GM15510 (cell line): ENCODE results near the gene PC.

Source experiments
- POLR2A ChIP-seq: IDR thresholded peaks from 3 replicates; pipeline ENCODE4 v1.6.1; 2011; ENCODE audit warnings: borderline replicate concordance; ENCODE audit not compliant: insufficient read length; ENCODE audit errors: extremely low read depth

Gene PC

DNA sequence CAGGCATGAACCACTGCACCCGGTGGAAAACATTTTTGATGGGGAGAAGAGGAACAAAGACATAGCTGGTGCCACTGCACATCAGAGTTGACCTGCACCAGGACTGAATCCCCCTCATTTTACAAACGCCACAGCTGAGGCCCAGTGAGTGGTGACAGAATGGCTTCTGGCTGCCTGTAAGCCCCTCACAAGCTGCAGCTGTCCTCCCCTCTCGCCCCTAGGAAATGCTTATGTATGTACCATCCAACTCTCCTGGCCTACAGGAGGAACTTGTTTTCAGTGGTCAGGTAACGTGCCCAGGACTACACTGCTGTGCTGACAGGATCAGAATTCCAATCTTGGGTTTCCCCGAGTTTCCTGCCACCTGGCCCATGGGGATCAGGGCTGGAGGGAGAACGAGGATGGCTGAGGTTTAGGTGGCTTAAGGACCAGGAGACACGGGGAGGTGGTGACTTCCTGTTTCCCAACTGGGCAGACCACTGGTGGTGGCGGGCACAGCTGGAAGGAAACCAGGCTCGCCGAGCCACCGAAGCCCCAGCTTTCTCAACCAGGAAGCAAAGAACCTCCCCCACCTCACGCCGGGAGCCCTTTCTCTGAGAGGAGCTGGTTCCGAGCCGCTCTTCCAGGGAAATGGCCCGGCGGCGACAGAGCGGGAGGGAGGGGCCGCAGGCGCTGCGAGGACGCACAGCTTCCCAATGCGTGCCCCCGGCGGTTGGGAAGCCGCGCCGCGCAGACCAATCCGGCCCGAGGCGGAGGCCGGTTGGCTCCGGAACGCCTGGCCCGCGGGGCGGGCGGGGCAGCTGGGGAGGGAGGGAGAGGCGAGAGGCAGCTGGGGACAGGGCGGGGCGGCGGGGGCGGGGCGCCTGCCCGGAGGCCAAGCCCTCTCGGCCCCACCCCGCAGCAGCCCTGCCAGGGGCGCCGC lies 102.3 kb downstream of the PC start:
- TF ChIP-seq POLR2A = peak; percentile 87

DNA sequence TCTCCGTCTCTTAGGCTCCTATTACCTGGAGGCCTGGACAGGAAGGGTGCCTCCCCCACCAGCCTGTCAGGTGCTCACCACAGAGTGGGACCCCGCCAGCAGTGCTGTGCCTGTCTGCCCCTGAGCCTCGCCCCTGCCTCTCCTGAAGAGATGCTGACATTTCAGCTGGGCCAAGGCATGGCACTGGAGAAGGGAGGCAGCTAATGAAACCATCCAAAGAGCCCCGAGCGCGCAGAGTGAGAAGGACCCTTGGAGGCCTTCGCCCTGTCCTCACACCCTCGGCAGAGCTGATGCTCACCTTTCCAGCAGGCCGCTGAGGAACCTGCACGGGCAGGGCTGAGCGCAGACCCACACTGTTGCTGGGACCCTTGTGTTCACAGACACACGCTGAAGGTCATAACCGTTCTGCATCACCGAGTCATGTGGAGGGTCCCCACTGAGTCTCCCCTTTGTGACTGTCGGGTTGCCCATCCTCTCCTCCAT lies 103.4 kb downstream of the PC start:
- no peak for TF ChIP-seq POLR2A

DNA sequence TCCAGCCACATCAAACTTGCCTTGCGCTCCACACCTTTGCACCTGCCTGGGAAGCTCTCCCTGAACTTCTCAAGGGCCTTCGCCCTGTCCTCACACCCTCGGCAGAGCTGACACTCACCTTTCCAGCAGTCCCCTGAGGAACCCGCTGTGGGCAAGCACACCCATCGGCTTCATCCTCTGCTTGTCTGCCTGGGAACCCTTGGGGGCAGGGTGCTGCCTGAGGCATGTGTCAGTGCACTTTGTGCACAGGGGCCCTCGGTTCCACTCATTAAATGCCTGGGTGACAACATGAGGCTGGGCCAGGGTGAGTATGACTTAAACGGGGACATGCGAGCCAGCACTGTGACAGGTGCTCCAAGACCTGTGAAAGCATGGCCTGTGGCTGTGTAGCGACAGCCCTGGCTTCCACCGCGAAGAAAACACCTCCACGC lies 103.9 kb downstream of the PC start:
- TF ChIP-seq POLR2A = no peak

DNA sequence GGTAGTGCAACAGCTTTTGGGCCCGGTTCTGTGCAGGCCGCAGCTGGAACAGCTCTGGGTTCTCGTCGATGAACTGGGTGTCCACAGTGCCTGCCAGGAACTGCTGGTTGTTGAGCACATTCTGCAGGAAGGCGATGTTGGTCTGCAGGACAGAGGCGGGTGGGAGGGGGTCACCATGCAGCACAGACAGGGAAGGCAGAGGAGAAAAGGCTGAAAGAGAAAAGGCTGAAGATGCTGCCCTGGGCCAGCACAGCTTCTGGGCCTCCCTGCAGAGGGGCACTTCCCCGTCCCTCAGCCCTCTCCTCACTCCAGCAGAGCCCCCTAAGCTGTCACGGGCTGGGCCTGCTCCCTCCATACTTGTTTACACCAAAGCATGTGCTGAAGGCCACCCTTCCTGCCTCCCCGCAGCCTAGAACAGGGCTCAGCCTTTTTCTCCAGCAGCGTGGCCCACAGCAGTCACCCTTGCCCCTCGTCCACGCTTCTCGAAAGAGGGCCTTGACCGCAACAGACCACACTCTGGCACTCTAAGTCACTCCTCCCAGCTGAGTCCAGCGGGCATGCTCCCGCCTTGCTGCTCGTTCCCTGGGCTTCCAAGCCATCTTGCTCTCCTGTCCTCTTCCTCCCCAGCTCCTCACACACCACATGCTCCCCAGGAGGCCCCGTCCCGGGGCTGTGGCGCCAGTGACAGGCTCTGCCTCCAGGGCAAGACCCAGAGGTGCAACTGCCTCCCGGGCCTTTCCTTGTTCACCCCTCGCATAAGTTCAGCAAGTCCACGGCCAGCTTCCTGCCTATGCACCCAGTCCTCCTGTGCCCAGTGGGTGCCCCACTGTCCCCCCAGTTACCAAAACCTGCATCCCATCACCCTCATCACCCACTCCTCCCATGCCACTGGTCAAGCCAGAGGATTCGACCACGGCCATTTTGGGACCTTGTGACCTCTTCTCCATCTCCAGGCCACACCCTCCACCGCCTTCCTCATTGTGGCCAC lies 104.6 kb downstream of the PC start:
- no peak for TF ChIP-seq POLR2A

DNA sequence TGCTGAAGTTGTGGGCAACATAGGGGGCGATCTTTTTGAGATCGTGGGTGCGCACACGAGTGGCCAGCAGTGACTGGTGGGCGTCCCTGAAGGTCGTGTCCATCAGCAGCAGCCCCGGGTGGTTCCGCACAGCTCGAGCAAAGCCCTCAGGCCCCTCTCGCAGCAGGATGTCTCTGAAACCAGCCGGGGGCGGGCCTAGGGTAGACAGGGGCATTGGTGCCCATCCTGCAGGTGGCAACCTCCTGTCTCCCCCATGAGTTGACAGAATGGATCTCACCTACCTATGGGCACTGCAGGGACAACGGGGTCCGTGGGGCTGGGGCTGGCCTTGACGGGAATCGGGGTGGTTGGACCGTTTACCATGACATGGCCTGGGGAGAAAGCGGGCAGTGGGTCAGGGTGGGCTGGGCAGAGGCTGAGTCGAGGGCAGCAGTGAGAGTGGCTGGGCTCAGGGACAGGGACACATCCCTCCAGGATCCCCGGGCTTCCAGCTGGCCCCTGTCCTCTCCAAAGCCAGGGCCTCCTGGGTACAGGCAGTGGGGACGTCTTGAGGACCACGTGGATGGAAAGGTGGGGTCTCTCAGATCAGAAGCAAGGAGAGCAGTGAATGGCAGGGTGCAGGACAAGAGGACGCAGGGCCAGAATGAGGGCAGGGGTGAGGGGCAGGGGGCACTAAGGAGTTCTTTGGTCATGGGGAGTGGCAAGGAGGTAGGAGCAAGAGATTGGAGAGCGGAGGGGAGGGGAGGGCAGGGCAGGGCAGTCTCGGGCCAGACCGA lies 105.5 kb downstream of the PC start:
- no peak for TF ChIP-seq POLR2A

DNA sequence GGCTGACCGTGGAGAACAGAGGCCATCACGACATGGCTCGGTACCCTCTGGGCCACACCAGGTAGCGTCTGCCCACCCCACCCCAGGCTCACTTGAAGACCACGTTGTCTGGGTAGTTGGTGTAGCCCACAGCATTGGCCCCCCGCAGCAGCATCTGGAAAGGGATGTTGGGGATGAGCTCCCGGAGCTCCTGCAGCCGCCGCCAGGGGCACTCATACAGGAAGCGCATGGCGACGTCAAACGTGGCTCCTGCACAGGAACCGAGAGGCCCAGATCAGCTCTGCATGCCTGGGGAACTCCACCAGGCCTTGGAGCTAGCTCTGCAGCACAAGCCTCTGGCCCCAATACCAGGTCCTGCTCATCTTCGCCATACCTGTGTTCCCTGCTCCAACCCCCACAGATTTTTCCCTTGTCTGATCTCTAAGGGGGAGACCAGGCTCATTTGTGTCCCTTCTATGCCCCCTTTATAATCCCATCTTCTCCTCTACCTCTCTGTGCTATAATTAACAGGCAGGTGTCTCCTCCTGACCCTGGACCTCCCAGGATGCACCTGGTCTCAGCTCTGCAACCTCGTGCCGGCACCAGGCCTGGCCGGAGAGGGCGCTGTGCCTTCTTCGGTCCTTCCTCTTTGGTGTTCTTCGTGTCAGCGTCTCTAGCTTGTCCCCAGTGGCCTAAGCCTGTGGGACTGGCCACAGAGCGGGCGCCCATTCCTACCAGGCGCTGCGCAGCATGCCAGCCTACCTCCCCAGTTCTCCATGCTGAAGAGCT lies 106.3 kb downstream of the PC start:
- no peak for TF ChIP-seq POLR2A

DNA sequence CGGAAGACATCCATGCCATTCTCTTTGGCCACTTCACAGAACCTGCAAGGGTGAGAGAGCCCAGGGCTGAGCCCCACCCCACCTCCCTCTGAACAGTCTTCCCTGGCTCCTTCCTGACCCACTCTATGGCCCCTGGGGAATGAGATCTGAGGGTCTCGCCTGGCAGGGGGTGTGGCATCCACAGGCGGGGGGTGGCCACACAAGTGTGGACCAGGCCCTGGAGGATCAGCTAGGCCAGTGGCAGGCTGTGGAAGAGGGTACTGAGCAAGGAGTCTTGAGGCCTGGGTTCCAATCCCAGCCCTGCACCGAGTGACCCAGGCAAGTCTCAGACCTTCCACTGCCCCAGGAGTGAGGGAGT lies 107.0 kb downstream of the PC start:
- TF ChIP-seq POLR2A = no peak

DNA sequence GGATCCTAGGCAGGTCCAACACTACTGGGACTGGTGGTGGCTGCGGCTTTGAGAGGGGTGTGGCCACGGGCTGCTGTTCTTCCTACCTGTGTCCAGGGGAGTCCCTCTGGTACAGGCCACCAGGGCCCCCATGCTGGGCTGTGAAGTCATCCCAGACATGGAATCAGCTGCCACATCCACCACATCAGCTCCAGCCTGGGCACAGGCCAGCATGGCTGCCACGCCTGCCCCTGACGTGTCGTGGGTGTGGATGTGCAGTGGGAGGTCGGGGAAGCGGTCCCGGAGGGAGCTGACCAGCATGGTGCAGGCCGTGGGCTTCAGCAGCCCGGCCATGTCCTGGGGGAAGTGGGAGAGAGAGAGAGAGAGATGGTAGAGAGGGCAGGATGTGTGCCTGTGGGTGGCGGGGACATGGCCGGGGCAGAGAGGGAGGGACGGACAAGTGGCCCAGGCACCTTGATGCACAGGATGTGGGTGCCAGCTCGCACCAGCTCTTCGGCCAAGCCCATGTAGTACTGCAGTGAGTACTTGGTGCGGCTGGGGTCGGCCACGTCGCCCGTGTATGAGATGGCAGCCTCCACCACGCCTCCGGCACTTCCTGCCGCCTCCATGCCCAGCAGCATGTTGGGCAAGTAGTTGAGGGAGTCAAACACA lies 107.5 kb downstream of the PC start:
- no peak for TF ChIP-seq POLR2A

DNA sequence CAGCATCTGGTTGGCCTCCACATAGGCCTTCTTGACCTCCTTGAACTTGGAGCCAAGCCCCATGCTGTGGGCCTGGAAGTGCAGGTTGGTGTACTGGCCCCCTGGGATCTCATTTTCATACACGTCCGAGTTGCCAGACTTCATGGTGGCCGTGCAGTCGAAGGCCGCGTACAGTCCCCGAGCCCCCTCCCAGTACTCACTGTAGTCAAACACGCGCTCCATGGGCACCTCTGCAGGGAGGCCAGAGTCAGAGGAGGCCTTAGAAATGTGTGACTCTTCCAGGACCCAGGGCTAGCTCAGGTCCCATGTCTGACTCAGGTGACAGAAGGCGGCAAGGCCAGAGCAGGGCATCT lies 108.0 kb downstream of the PC start:
- TF ChIP-seq POLR2A = no peak

DNA sequence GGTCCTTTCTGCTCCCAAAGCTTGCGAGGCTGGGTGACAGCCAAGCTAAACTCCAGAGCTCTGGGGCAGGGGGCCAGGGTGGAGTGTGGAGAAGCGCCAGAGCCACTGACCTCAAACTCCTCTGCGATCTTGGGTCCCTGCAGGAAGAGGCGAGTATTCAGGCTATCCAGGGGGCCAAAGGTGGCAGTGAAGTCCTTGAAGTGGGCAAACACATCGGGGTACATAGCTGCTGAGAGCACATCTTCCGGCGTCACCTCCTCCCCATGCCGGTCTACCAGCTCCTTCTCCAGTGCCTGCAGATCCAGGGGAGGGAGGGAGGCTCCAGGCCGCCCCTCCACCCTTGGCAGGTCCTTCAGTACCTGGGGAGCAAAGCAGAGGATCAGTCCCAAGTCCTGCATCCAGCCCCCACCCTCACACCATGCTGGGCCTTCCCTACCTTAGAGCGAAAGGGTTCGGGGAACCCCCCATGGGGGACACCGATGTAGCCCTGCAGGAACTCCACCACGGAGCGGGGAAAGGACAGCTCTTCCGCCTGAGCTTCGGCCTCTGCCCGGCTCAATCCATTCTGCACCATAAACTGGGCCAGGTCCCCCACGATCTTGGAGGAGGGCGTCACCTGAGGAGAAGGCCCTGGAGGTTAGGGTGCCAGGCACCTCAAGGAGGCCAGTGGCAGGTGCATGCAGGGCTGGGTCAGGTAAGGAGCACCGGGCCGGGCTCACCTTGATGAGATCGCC lies 108.5 kb downstream of the PC start:
- TF ChIP-seq POLR2A = no peak

DNA sequence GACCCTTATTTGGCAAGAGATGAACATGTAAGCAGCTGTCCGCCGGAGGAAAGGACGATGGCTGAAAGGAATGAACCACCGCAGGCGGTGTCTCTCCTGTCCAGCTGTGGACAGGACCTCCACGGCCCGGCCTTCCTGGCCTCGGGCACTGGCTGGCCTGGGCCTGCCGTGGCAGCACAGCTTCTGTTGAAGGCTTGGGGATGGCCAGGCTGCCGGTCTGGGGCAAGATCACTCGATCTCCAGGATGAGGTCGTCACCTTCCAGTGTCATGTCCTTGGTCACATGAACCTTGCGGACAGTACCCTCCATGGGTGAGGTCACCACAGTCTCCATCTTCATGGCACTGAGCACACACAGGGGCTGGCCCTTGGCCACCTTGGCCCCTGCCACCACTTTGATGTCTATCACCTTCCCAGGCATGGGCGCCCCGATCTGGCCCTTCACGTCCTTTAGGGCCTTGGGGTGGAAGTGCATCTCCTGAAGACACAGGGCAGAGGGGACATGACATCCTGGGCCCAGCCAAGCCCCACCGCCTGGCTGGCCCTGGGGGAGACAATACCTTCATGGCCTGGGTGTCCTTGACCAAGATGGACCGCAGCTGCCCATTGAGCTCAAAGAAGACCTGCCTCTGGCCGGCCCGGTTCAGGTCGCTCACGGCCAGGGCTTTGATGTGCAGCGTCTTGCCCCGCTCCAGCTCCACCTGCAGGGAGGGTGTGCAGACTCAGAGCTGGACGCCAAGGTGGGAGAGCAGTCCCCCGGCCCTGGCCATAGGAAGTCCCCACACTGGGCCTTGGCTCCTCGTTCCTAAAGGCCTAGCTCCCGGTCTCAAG lies 109.3 kb downstream of the PC start:
- TF ChIP-seq POLR2A = no peak
